GM12873 (cell line): ENCODE data around the gene ECI1.

Experiments used
- TF ChIP-seq, protein P1 (sequence below): IDR thresholded peaks from 2 replicates; pipeline ENCODE4 v1.5.1; 2012; ENCODE audit warnings: low read depth, mild to moderate bottlenecking, moderate library complexity, low read length, control low read depth; ENCODE audit not compliant: insufficient read depth; ENCODE audit errors: missing control alignments

ECI1 gene

DNA sequence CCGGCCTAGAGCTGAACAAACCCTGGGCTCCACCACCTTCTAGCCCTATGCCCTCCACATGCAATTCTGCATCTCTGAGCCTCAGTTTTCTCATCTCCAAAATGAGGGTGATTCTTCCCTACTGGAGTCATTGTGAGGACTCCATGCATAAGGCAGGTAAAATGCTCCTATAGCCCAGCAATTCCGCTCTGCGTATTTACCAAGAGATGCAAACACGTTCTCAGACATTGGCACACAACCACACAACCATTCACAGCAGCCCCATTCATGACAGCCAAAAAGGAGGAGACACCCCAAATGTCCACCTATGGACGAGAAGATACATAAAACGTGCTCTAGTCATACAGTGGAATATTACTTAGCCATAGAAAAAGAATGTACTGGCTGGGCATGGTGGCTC lies 51.1 kb downstream of the ECI1 start:
- TF ChIP-seq, protein P1, sequence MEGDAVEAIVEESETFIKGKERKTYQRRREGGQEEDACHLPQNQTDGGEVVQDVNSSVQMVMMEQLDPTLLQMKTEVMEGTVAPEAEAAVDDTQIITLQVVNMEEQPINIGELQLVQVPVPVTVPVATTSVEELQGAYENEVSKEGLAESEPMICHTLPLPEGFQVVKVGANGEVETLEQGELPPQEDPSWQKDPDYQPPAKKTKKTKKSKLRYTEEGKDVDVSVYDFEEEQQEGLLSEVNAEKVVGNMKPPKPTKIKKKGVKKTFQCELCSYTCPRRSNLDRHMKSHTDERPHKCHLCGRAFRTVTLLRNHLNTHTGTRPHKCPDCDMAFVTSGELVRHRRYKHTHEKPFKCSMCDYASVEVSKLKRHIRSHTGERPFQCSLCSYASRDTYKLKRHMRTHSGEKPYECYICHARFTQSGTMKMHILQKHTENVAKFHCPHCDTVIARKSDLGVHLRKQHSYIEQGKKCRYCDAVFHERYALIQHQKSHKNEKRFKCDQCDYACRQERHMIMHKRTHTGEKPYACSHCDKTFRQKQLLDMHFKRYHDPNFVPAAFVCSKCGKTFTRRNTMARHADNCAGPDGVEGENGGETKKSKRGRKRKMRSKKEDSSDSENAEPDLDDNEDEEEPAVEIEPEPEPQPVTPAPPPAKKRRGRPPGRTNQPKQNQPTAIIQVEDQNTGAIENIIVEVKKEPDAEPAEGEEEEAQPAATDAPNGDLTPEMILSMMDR, result no peak

DNA sequence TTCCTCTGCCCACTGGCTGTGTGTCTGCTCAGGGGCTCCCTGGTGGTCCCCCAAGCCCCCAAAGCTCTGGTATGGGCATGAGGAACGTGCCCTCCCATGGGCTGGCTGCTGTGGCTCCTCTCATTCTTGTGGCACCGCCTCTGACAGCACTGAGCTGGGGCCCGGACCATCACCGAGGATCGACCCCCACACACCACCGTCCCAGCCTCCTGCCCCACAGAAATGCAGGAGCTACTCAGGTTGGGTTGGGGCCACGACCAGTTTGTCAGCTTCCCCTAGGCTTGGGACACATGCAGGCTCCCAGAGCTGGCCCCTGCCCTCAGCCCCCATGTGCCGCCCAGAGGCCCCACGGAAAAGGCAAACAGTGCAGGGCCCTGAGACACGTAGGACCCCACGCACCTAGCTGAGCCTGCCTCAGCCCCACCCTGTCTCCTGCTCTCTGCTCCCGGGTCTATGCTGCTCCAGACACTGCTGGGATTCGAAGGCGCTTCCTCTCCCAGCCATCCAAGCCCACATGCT lies 51.7 kb downstream of the ECI1 start:
- TF ChIP-seq, protein P1, result no peak

DNA sequence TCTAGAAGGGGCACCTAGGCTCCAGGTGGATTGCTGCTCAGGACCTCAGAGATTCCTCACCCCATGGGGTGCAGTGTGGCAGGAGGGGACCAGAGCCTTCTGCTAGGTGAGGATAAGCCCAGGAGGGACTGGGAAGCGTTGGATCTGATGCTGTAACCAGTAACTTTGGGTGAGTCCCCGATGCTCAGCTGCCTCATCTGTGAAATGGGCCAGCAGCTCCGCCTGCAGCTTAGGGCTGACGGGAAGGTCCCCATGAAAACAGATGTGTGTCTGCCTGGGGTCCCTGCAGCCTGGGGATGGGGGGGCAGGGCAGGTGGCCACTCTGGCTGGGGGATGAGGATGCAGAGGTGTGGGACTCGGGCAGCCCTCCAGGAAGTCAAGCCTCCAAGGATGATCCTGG lies 52.3 kb downstream of the ECI1 start:
- TF ChIP-seq, protein P1, result no peak

DNA sequence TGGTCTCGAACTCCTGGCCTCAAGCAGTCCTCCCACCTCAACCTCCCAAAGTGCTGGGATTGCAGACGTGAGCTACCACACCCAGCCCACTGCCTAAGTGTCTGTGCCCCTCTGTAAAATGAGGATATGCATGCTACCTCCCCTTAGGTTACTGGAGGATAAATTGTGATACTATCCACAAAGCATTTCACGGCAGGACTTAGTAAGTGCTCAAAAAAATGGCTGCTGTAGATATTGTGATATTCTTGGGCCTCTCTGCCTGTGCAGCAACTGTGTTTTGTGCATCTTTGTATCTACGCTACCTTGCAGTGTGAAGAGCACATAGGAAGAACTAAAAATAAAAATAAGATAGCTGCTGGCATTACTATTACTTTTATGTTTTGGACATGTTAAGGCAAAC lies 53.1 kb downstream of the ECI1 start:
- TF ChIP-seq, protein P1, result no peak

DNA sequence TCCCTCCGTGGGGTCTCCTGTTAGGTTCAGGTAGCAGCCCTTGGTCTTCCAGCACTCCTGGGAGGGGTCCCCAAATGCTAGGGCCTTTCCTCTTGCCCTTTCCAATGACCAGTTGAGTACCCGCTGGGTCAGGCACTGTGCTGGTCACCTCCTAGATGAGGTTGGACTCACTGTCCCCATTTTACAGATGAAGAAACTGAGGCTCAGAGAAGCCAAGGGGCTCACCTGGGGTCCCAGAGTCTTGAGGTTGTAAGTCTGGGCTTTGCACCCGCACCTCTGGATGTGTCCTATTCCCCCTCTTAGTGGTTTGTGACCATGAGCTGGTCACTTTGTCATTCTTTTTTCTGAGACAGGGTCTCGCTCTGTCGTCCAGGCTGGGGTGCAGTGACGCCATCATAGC lies 53.6 kb downstream of the ECI1 start:
- TF ChIP-seq, protein P1, result no peak

DNA sequence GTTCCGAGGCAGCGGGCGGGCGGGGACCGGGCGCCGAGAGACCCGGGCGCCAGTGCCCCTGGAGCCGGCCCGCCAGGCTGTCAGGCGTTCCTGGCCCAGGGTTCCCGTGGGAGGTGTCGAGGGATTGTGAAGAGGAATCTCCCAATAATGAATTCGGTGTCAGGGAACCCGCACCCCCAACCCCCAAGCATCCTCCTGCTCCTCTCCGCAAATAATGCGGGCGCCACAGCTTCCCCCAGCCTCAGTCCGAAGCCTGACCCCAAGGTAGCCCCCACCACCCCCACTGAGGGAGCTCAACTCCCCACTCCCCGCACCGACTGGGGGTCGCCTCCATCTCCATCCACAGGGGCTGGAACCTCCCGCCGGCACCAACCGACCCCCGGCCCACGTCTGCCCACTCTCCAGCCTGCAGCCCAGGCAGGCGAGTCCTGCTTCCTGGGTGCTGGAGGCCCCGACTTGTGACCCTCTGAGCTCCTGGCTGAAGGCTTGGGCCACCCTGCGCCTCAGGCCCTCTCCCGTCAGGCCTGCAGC lies 54.3 kb downstream of the ECI1 start:
- TF ChIP-seq, protein P1, result no peak

DNA sequence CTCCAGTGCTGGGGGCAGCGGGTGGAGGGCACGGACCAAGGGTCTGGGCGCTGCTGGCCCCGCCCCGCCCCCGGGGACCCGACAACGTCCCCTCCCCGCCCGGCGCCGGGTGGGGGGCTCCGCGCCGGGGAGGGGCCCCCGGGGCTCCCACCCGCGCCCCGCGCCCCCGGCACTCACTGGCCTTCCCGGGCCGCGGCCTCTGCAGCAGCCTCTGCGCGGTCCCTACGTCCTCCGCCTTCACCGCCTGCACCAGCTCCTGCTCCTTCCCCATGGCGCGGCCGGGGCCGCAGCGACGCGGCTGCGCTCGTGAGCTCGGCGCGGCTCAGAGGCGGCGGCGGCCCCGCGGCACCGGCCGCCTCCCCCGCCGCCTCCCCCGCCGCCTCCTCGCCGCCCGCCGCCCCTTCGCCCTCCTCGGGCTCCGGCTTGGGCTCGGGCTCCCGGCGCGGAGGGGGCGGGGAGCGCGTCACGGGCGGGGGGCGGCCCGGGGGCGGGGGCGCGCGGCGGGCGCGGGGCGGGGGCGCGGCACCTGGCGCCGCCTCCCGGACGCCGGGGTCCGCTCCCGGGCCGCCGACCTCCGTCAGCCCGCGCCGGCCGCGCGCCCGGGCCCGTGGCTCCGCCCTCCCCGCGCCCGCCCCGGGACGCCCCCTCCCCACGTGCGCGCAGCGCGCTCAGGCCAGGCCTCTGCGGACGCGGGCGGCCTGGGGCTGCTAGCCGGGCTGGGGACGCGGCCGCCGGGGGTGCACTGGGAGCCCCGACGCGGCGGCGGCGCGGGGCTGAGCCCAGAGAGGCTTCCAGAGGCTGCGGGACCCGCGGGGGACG lies 55.0 kb downstream of the ECI1 start, which contains the start of gene CASKIN1:
Gene CASKIN1, minus strand, starts transcription at position 444 of the 819 bp plus-strand sequence. Its CDS starts 173 bp downstream, at position 271.
- TF ChIP-seq, protein P1, result no peak
